Measurements from ENCODE around the gene RTN4RL1. TPM values are rescaled to one million over a fixed set of nuclear protein-coding genes. Genes with fewer than 3 reads are reported as not detected.

The RTN4RL1 gene
- total and polyA plus RNA-seq, 9 of the 15 experiments (the other 6 are each of a cell fraction or from before 2014, with no cell fraction given), result 0.04 to 0.06 (median 0.04) TPM; not detected in 5

- intact Hi-C loops (cut with micrococcal nuclease), result no loop called here
- Histone ChIP-seq H3K9ac (ENCODE audit: insufficient read depth in 1 of 2, low read depth in 2 of 2, low read length in 2 of 2) (no peak overlapping the region), H3K36me3 (ENCODE audit: control insufficient read depth, insufficient read depth, low read length) (no peaks in the 10 kb centered on the region), H3K4me1 (replicated peaks in 1 of 2; ENCODE audit: control insufficient read depth in 2 of 2, insufficient read depth in 2 of 2, low read length in 2 of 2) (peaks cover 0 to 20% of the 10 kb centered on the region in 2 experiments; a peak in 2 of 5 replicates), H3K9me3 (replicated peaks; ENCODE audit: control insufficient read depth, insufficient read depth, low read depth, low read length) (no peaks in the 10 kb centered on the region), H3K9me1 (ENCODE audit: control insufficient read depth, insufficient read depth, low read length) (no peaks in the 10 kb centered on the region), H4K20me1 (replicated peaks; ENCODE audit: control insufficient read depth, insufficient read depth, low read length) (no peaks in the 10 kb centered on the region; the same call in 1 of the 2 replicates), H3K27me3 (ENCODE audit: control insufficient read depth in 2 of 2, insufficient read depth in 2 of 2, low read length in 2 of 2) (peaks cover 20 to 72% of the 10 kb centered on the region in 2 experiments; a peak in 4 of 5 replicates), H3K79me2 (ENCODE audit: control insufficient read depth, insufficient read depth, low read length) (no peaks in the 10 kb centered on the region), H2AFZ (ENCODE audit: low read depth, low read length) (no peak overlapping the region), H3K27ac (ENCODE audit: extremely low read depth, low read depth, low read length) (no peak overlapping the region), H3K4me3 (no peak overlapping the region), H3K4me2 (ENCODE audit: insufficient read depth, low read length) (no peak overlapping the region)
- CTCF ChIA-PET (ENCODE audit: low intra/inter-chr PET ratio), result no interaction called here
- TF ChIP-seq NELFE (IDR thresholded peaks at IDR 0.05; ENCODE audit: insufficient read depth, insufficient read length) (no peak), DACH1 (IDR thresholded peaks at IDR 0.05; ENCODE audit: partially characterized antibody) (no peak), ZNF253 (CRISPR knock-in tag; conservative IDR thresholded peaks at IDR 0.05) (no peak), MECOM (CRISPR knock-in tag; IDR thresholded peaks at IDR 0.05) (no peak), EGR1 (conservative IDR thresholded peaks at IDR 0.05) (no peak), ZNF408 (CRISPR knock-in tag; IDR thresholded peaks at IDR 0.05; ENCODE audit: low read depth) (no peak), ZNF143 (CRISPR knock-in tag; IDR thresholded peaks at IDR 0.05) (no peak), YBX1 (IDR thresholded peaks at IDR 0.05) (no peak), ZNF384 (IDR thresholded peaks at IDR 0.05; ENCODE audit: low read depth, low read length) (no peak), MAFF (IDR thresholded peaks at IDR 0.05; ENCODE audit: low read length) (no peak), KLF1 (tag; IDR thresholded peaks at IDR 0.05) (no peak), SP2 (IDR thresholded peaks at IDR 0.05; ENCODE audit: extremely low read depth, low read depth, low read length, poor library complexity, severe bottlenecking) (no peak), ZNF707 (CRISPR knock-in tag; conservative IDR thresholded peaks at IDR 0.05) (no peak), CBFA2T3 (IDR thresholded peaks at IDR 0.05) (no peak), CHCHD3 (CRISPR knock-in tag; IDR thresholded peaks at IDR 0.05) (no peak), PHTF2 (CRISPR knock-in tag; IDR thresholded peaks at IDR 0.05) (no peak), MAFG (tag; conservative IDR thresholded peaks at IDR 0.05) (no peak)
- TF ChIP-seq, protein P1, sequence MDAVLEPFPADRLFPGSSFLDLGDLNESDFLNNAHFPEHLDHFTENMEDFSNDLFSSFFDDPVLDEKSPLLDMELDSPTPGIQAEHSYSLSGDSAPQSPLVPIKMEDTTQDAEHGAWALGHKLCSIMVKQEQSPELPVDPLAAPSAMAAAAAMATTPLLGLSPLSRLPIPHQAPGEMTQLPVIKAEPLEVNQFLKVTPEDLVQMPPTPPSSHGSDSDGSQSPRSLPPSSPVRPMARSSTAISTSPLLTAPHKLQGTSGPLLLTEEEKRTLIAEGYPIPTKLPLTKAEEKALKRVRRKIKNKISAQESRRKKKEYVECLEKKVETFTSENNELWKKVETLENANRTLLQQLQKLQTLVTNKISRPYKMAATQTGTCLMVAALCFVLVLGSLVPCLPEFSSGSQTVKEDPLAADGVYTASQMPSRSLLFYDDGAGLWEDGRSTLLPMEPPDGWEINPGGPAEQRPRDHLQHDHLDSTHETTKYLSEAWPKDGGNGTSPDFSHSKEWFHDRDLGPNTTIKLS (IDR thresholded peaks at IDR 0.05; ENCODE audit: borderline replicate concordance, low read depth), result no peak
- TF ChIP-seq, protein P2, sequence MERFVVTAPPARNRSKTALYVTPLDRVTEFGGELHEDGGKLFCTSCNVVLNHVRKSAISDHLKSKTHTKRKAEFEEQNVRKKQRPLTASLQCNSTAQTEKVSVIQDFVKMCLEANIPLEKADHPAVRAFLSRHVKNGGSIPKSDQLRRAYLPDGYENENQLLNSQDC (CRISPR knock-in tag; IDR thresholded peaks at IDR 0.05), result no peak
- no peak for DNase-seq (ENCODE audit: extremely low read depth in 1 of 4, low spot score in 3 of 4)
- POLR2A ChIA-PET, result no interaction called here
- BruUV-seq (replicated peaks), result no TSS peak
- FAIRE-seq, result no peak
- in situ Hi-C loops (cut with MboI), result no loop called here
- WGBS (ENCODE audit: insufficient coverage, low coverage, missing lambda C conversion rate), result 2% methylated on average over 16 of the region's 17 CpGs
- no peak for ATAC-seq
These were observed 90.2 kb downstream of the RTN4RL1 start for GRCh38 chr17:1934901-1935300.
